Anterior cingulate cortex (tissue), 58 donors: Measurements from ENCODE around the gene RGL3.
"Not testable (repeated sequence)": the region's sequence is repeated elsewhere in the genome, so short reads cannot be mapped to it uniquely, and the experiment has no call there.

Source experiments
- DNase-seq, 58 donors: peaks; one replicate each; lab custom pipeline; 2025; lab: John Stamatoyannopoulos, UW

RGL3 gene, protein sequence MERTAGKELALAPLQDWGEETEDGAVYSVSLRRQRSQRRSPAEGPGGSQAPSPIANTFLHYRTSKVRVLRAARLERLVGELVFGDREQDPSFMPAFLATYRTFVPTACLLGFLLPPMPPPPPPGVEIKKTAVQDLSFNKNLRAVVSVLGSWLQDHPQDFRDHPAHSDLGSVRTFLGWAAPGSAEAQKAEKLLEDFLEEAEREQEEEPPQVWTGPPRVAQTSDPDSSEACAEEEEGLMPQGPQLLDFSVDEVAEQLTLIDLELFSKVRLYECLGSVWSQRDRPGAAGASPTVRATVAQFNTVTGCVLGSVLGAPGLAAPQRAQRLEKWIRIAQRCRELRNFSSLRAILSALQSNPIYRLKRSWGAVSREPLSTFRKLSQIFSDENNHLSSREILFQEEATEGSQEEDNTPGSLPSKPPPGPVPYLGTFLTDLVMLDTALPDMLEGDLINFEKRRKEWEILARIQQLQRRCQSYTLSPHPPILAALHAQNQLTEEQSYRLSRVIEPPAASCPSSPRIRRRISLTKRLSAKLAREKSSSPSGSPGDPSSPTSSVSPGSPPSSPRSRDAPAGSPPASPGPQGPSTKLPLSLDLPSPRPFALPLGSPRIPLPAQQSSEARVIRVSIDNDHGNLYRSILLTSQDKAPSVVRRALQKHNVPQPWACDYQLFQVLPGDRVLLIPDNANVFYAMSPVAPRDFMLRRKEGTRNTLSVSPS

DNA sequence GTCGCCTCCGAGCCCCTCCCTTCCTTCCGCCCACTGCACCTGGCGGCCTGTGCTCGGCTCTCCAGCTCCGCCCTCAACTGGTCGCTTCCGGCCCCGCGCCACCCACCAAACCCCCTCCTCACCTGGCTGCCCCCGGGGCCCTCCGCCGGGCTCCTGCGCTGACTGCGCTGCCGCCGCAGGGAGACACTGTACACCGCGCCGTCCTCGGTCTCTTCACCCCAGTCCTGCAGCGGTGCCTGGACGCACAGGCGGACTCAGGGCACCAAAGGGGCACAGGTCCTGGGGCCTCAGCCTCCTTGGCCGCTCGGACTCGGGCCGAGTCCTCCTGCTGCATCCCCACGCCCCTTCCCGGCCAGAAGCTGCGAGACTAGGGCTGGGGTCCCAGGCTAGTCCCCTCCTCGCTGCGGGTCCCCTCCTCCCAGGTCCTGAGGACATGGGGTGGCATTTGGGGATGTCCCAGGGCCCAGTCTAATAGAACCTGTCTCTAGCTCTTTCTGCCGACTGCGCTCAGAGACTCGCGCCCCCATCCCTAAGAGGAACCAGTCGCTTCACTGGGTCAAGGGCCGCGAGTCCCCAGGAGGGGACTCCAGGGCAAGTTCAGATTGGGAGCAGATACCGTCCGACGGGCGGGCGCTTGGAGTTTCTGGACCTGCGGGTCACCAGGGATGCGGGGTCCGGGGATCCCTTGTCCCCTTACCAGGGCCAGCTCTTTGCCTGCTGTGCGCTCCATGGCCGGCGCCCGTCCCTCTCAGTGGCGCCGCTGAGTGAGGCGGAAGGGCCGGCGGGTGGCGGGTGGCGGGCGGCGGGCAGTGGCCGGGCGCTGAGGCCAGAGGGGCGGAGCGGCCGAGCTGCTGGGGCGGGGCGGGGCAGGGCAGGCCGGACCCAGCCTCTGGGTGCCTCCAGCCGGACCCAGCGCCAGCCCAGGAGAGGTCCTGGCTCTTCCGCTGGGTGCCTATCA lies at the start of gene RGL3:
Gene RGL3 (minus strand): TSS at position 766 of the 958 bp plus-strand sequence. CDS start 36 bp downstream, at position 730.
- peak in 9 of 58 donors; percentile 3 to 22 (median 12) for DNase-seq

DNA sequence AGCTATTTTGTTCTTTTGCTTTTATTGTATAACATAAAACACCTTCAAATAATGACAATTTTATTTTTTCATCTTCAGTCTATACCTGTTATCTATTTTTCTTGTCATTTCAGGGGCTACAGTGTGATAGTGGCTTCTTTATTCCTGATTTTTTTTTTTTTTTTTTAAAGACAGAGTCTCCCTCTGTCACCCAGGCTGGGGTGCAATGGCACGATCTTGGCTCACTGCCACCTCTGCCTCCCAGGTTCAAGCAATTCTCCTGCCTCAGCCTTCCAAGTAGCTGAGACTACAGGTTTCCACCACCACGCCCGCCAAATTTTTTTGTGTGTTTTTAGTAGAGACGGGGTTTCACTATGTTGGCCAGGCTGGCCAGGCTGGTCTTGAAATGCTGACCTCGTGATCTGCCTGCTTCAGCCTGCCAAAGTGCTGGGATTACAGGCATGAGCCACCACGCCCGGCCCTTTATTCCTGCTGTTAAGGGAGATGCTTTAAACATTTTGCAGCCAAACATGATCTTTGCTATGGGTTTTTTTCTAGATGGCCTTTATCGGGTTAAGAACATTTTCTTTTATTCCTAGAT lies 49.2 kb upstream of the RGL3 start:
- not testable (repeated sequence) for DNase-seq

DNA sequence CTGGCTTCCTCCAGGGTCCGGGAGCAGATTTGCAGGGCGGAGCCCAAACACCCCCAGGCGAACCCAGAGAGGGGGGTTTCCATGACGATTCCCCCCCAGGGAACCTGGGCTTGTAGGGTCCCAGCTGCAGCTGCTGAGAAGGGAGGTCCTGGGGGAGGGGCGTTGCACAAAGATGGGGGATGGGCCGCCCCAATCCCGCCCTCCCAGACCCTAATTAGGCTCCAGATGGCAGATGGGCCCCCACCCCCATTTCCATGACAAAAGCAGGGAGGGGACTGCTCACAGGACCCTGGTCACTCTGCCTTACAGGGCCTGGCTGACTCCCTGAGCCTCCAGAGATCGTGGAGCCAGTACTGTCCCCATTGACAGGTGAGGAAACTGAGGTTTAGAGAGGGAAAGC lies 46.5 kb upstream of the RGL3 start:
- no peak for DNase-seq

DNA sequence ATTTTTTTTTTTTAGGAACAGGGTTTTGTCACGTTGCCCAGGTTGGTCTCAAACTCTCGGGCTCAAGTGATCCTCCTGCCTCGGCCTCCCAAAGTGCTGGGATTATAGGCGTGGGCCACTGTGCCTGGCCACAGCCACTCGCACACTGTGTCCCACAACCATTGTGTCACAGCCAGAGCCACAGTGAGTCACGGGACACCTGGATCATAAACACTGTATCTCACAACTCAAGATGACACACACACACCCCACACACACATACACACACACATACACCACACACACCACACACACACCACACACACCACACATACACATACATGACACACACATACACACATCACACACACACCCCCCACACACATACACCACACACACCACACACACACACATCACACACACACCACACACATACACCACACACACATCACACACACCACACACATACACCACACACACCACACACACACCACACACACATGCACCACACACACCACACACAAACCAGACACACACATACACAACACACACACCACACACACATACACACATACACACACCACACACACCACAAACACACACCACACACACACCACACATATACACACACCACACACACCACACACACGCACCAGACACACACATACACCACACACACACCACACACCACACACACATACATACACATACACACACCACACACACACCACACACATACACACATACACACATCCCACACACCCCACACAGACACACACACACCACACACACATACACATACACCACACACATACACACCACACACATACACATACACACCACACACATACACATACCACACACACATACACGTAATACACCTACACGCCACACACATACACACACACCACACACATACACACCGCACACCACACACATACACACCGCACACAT lies 45.5 kb upstream of the RGL3 start:
- no peak for DNase-seq

DNA sequence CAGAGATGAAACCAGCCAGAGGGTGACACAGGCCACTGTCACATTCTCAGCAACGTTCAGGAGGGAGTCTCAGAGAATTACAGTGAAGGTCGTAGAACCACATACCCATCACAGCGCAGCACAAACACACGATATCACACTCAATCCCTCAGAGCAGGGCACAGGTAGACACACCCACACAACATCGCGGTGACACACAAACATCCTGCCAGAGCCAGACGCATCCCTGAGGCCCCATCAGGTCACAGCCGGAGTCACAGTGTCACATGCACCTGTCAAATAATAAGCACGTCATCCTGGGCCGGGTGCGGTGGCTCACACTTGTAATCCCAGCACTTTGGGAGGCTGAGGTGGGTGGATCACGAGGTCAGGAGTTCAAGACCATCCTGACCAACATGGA lies 44.3 kb upstream of the RGL3 start:
- DNase-seq, result no peak

DNA sequence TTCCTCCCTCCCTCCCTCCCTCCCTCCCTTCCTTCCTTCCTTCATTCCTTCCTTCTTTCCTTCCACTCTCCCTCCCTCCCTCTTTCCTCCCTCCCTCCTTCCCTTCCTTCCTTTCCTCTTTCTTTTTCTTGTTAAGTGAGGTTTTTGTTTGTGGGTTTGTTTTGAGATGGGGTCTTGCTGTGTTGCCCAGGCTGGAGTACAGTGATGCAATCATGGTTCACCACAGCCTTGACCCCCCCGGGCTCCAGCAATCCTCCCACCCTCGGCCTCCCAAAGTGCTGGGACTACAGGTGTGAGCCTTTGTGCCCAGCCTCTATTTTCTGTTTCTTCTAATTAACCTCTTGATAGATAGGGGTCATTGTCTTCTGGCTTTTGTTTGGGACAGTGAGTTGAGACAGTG lies 42.3 kb upstream of the RGL3 start:
- no peak for DNase-seq

DNA sequence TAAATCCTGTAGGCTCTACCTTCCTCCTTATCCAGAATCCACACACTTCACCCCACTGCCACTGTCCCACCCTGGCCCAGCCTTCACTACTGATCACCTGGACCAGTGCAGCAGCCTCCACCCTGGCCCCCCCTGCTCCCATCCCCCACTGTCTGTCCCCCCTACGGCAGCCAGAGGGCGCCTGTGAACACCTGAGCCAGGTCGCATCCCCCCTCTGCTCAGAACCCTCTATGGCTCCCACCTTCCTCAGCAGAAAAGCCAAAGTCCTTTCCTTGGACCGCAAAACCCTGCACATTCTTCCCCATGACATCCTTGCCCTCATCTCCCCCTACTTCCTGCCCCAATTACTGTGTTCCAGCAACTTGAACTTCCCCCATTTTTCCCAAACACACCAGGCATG lies 41.1 kb upstream of the RGL3 start:
- DNase-seq, result no peak

DNA sequence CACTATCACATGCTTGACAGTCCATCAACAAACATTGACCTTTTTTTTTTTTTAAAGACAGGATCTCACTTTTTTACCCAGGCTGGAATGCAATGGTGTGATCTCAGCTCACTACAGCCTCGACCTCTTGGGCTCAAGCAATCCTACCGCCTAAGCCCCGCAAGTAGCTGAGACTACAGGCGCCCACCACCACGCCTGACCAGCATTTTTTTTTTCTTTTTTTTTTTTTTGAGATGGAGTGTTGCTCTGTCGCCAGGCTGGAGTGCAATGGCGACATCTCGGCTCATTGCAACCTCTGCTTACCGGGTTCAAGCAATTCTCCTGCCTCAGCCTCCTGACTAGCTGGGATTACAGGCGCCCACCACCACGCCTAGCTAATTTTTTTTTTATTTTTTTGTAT lies 39.8 kb upstream of the RGL3 start:
- DNase-seq, result not testable (repeated sequence)

DNA sequence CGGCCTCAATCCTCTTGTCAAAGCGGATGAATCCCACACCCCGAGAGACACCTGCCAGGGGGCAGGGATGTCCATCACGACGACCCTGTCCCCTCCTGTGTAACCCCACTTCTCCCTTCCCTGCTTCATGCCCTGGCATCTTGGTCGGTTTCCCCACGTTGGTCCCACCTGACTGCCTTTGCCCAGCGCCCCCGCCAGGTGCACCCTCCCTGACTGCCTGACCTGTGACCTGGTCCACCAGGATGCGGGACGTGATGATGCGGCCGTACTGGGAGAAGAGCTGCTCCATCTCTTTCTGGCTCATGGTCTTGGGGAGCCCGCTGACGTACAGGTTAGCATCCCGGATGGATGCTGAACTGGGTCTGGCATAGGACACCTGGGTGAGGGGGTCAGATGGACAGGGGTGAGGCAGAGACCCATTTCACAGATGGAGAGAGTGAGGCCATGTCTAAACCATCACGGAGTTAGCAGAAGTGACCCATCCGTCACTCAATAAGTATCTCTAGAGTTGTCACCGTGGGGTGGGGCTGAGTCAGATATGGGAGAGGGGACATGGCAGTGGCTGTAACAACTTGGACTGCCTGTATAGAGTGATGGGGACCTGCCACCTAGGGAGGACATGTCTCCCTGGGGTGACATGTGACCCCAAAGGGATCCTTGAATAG lies 39.3 kb upstream of the RGL3 start:
- DNase-seq, result no peak

DNA sequence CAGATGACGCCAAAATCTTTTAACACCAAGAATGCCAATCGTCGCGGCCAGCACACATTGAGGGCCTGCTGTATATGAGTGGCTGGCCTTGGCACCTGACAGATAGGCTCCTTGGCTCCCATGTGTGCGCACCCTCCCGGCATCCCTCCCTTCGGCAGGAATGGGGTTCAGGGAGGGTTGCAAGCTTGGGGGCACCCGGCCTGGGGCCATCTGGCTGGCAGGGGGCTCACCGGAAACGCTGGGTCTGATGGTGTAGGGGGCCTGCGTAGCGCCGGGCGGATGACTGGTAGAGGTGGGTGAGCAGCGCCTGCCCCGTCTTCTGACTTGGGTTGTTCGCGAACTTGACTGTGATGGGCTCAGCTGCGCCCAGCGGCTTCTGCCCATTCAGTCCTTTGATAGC lies 38.7 kb upstream of the RGL3 start:
- DNase-seq, result no peak

DNA sequence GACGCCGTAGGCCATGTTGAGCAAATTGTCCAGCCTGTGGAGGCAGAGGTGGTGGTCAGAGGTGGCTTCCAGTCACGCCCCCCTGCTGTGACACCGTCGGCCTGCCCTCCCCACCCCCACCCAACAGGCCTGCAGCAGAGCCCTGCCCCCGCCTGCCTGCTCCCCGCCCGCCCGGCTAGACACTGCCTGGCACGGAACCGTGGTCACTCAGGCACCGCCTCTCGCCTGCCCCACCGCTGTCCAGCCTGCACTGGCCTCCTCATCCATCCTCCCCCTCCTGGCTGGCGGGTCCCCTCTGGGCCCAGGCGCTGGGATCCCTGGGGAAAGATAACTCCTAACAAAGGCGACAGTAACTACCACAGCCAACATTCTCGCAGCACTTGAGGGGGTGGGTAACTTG lies 38.0 kb upstream of the RGL3 start:
- peak in 53 of 58 donors; percentile 9 to 95 (median 76) for DNase-seq

DNA sequence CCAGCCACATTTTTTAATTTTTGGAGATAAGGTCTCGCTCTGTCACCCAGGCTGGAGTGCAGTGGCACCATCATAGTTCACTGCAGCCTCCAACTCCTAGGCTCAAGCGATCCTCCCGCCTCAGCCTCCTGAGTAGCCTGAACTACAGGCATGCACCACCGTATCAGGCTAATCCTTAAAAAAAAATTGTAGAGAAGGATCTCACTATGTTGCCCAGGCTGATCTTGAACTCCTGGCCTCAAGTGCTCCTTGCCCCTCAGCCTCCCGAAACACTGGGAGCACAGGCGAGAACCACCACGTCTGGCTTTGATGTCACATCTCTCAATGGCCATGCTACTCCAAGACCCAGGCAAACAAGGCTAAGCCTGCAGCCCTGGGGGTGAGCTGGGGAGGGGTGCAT lies 37.5 kb upstream of the RGL3 start:
- DNase-seq, result no peak

DNA sequence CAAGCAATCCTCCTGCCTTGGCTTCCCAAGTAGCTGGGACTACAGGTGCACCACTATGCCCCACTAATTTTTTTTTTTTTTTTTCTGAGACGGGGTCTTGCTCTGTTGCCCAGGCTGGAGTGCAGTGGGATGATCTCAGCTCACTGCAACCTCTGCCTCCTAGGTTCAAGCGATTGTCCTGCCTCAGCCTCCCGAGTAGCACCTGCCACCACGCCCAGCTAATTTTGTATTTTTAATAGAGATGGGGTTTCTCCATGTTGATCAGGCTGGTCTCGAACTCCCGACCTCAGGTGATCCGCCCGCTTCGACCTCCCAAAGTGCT lies 36.1 kb upstream of the RGL3 start:
- not testable (repeated sequence) for DNase-seq

DNA sequence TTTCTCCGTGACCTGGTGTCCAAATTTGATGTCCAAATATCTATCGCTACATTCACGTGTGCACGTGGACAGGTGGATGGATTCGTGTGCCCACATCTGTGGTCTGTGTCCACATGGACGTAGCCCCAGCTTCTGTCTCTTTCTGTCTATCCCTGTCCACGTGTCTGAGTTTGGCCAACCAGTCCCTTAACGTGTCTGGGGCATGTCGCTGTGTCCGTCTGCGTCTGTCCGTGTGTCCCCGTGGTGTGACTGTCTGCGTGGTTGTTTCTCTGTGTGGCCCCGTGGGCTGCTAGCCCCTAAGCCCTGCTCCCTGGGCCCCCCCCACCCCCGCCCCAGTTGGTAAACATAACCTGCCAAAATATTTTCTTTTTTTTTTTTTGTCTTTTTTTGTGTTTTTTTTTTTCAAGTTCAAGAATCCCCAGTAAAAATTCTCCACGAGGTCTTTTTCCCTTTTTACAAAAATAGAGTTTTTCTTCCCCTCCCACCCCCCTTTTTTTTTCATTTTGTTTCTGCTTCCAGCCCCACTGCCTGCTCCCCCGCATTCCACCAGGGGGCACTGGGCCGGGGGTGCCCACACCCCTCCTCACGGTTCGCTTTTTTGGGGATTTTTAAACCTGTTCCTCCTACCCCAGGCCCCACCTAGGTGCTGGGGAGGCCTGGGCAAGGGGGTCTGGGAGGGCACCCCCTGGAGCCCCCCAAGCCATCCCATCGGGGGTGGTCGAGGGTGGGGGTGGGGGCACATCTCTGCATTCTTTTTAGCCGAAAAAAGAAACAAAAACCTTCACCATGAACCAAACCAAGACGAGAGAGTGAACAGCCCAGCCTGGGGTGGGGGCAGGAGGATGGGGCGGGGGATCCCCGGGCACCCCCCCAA lies 34.6 kb upstream of the RGL3 start:
- DNase-seq, result no peak

DNA sequence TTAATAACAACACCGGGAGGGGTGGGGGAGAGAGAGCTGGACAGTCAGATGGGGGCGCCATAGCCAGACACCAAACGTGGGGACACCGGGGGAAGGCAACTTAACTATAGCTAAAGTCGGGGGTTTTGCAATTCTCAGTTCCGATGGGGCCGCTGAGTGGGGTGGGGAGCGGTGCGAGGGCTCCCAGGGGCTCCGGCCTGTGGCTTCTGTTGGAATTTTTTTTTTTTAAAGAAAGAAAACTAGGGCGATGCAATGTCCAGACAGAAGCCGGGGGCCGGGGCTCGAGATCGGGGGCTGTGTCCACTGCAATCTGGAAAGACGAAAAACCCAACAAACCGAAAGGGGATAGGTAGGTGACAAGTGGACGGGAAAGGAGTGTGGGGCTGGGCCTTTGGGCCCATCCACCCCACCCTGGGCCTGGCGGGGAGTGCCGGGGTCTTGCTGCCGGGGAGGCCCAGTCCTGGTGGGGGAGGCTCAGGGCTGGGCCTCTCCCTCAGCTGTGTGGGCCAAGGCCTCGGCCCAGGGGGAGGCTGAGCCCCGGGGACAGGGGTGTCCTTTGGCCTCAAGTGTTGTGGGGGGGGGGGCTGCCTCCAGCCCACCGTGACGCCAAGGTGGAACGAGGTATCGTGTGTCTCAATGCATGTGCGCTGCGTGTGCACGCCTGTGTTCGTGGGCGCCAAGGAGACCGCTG lies 33.7 kb upstream of the RGL3 start:
- DNase-seq, result peak in 4 of 58 donors; percentile 7 to 16 (median 12)

DNA sequence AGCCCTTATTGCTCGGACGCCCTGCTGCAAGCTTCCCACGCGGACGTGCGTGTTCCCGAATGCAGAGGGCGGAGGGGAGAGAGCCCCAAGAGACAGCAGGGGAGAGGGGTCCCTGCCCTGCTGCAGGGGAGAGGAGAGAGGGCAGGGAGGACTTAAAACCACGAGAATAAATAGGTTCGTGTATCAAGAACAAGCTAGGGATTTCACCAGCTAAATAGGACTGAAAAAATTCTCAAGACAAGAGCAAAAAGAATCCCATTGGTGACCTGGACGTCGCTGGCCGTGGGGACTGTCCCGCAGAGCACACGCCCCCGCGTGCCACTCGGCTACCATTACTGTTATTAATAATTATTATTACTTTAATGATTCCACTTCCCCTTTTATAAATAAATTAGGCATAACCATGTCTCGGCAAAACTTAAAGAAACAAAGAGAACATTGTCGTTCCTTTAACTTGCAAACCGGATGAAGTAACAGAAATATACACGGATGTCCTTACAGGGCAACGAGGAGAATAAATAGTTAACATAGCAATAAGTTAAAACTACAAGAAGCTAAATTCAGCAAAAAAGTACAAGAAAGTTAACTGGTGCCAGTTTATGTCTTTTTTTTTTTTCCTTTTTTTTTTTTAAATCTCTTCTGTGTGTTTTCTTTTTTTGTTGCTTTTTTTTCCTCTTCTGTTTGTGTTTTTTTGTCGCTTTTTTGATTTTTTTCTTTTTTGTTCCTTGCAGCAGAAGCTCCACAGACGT lies 32.9 kb upstream of the RGL3 start:
- DNase-seq, result no peak
